ENCODE data around the gene RTEL1. TPM values are rescaled to one million over a fixed set of nuclear protein-coding genes. Genes with fewer than 3 reads are reported as not detected.

Gene RTEL1
- total RNA-seq, 1 experiment from 2014 or later: 58.0 TPM

- RAD21 ChIA-PET (ENCODE audit: low non-redundant PET in 1 of 2, low total read pairs in 2 of 2, uncharacterized antibody in 2 of 2, unreplicated experiment in 2 of 2): no interaction called here
- TF ChIP-seq ZFX (IDR thresholded peaks at IDR 0.05): peak; percentile 66; the same call in 1 of the 2 replicates
- TF ChIP-seq CTCF (IDR thresholded peaks at IDR 0.05 in 2 of 3, conservative IDR thresholded peaks at IDR 0.05 in 1 of 3; ENCODE audit: borderline replicate concordance in 1 of 3, insufficient read depth in 1 of 3, low read depth in 2 of 3, low read length in 2 of 3): no peak
- peak; percentile 90 for TF ChIP-seq TCF7L2 (IDR thresholded peaks at IDR 0.05; ENCODE audit: borderline replicate concordance, extremely low read depth, insufficient read depth, insufficient read length)
- peak; percentile 70 for TF ChIP-seq POLR2AphosphoS5 (IDR thresholded peaks at IDR 0.05; ENCODE audit: low read depth, low read length)
- H3K4me3 ChIP-seq (replicated peaks in 1 of 2; ENCODE audit: low read depth in 1 of 2, low read length in 2 of 2): peak within 1 kb of the TSS; percentile 65 to 75
- peaks cover 35% of the 10 kb centered on the region for H3K79me2 ChIP-seq (ENCODE audit: insufficient read depth, low read length)
- CTCF ChIA-PET: interaction anchor here (1.0 to 1.1 kb wide), 2 partner anchors 11 to 115 kb away, joined by 3 to 6 read pairs; no protein-coding TSS in a partner anchor
- peak within 1 kb of the TSS; percentile 99 for H3K27ac ChIP-seq (ENCODE audit: low read depth, low read length)
- BruUV-seq (replicated peaks): no TSS peak
- H3K4me2 ChIP-seq (ENCODE audit: low read length): peak within 1 kb of the TSS; percentile 89
- no peaks in the 10 kb centered on the region for H3K27me3 ChIP-seq (ENCODE audit: insufficient read depth, low read length)
- H3K9ac ChIP-seq (ENCODE audit: low read length): peak within 1 kb of the TSS; percentile 65
- H2AFZ ChIP-seq (ENCODE audit: low read depth, low read length, poor library complexity, severe bottlenecking): no peak within 1 kb of the TSS
- 0 out of 4 replicates have a peak, but pooled peaks cover 0 to 3% of the 10 kb centered on the region in 2 experiments for H3K36me3 ChIP-seq (ENCODE audit: control insufficient read depth in 1 of 2, insufficient read depth in 2 of 2, low read length in 2 of 2)
- POLR2A ChIA-PET: interaction anchor here (0.6 to 1.2 kb wide), 4 partner anchors 11 to 212 kb away, joined by 3 to 8 read pairs (median 6); partner anchors contain the start of gene TPD52L2
- H3K9me3 ChIP-seq (ENCODE audit: control insufficient read depth in 1 of 2, insufficient read depth in 1 of 2, low read depth in 1 of 2, low read length in 2 of 2): no peaks in the 10 kb centered on the region
- peaks cover 18 to 46% of the 10 kb centered on the region in 2 experiments for H3K4me1 ChIP-seq (ENCODE audit: control insufficient read depth in 1 of 2, insufficient read depth in 2 of 2, low read length in 2 of 2)
- H3K9me2 ChIP-seq (ENCODE audit: insufficient read depth): no peaks in the 10 kb centered on the region
- ATAC-seq (peak; percentile 69), DNase-seq (ENCODE audit: low read depth, low spot score) (peak; percentile 74)
- no peaks in the 10 kb centered on the region for H4K20me1 ChIP-seq (ENCODE audit: insufficient read depth)
- intact Hi-C loops (cut with micrococcal nuclease): loop anchor here (1.0 to 2.0 kb wide), 2 partner anchors 29 to 43 kb away; partner anchors contain the start of gene TNFRSF6B
These were observed 4.8 kb upstream of the RTEL1 start, which contains the start of gene STMN3 for GRCh38 chr20:63653041-63653973. STMN3 (minus strand) TSS chr20:63653424; CDS start chr20:63653345, 79 bp downstream.

Measured in HCT116 (cell line).